K562 (cell line): ENCODE measurements around the gene UBE2C. TPM values are rescaled to one million over a fixed set of nuclear protein-coding genes. Genes with fewer than 3 reads are reported as not detected.

Source experiments
- BDP1 ChIP-seq: IDR thresholded peaks from 3 replicates; pipeline ENCODE4 v1.6.1; 2011; ENCODE audit not compliant: insufficient read length, insufficient read depth
- CXXC5 ChIP-seq: fragments of 250-450 bp; sonication (Bioruptor Pico); IDR thresholded peaks from 2 replicates; pipeline ENCODE4 v1.8.0; 2022; ENCODE audit warnings: inconsistent platforms, mild to moderate bottlenecking, moderate library complexity
- ETS2 ChIP-seq: IDR thresholded peaks from 2 replicates; pipeline ENCODE4 v1.6.1; 2016; ENCODE audit warnings: borderline replicate concordance, missing genetic modification characterization, mild to moderate bottlenecking, moderate library complexity, missing compliant biosample characterization; ENCODE audit not compliant: poor library complexity, severe bottlenecking
- GTF2E2 ChIP-seq: fragments of 200-800 bp; sonication (Bioruptor generic); IDR thresholded peaks from 2 replicates; pipeline ENCODE4 v1.6.1; 2016; ENCODE audit warnings: missing genetic modification characterization, missing compliant biosample characterization
- MTA1 ChIP-seq: fragments of 450-650 bp; IDR thresholded peaks from 2 replicates; pipeline ENCODE4 v1.6.1; 2017; ENCODE audit warnings: borderline replicate concordance
- NBN ChIP-seq: fragments of 450-650 bp; IDR thresholded peaks from 2 replicates; pipeline ENCODE4 v1.6.1; 2016; ENCODE audit warnings: low read depth, mild to moderate bottlenecking
- NCOR1 ChIP-seq: fragments of 450-650 bp; IDR thresholded peaks from 2 replicates; pipeline ENCODE4 v1.6.1; 2016; ENCODE audit warnings: mild to moderate bottlenecking, moderate library complexity
- NUFIP1 ChIP-seq: fragments of 450-650 bp; IDR thresholded peaks from 2 replicates; pipeline ENCODE4 v1.6.1; 2018; ENCODE audit not compliant: partially characterized antibody
- OTX1 ChIP-seq: fragments of 450-650 bp; formaldehyde crosslinking; IDR thresholded peaks from 2 replicates; pipeline ENCODE4 v1.4.0; 2022; ENCODE audit warnings: mild to moderate bottlenecking
- POLR3A ChIP-seq: IDR thresholded peaks from 2 replicates; pipeline ENCODE4 v1.6.1; 2011; ENCODE audit warnings: borderline replicate concordance, mild to moderate bottlenecking, moderate library complexity; ENCODE audit not compliant: insufficient read length, insufficient read depth; ENCODE audit errors: extremely low read depth
- RB1 ChIP-seq: fragments of 450-650 bp; IDR thresholded peaks from 2 replicates; pipeline ENCODE4 v1.6.1; 2017; ENCODE audit warnings: low read depth, mild to moderate bottlenecking
- SAFB2 ChIP-seq: fragments of 200-400 bp; formaldehyde crosslinking; IDR thresholded peaks from 2 replicates; pipeline ENCODE4 v1.6.1; 2018; ENCODE audit warnings: borderline replicate concordance, low read length, low read depth, moderate library complexity; ENCODE audit not compliant: severe bottlenecking
- SMARCA5 ChIP-seq: fragments of 450-650 bp; IDR thresholded peaks from 2 replicates; pipeline ENCODE4 v1.6.1; 2016
- TRIM28 ChIP-seq: fragments of 450-650 bp; IDR thresholded peaks from 2 replicates; pipeline ENCODE4 v1.6.1; 2017
- ZNF146 ChIP-seq: IDR thresholded peaks from one replicate; pipeline ENCODE4 v1.6.1; 2018; ENCODE audit warnings: missing compliant biosample characterization; ENCODE audit not compliant: unreplicated experiment
- ZNF184 ChIP-seq: sonication (generic); formaldehyde crosslinking; IDR thresholded peaks from 2 replicates; pipeline ENCODE4 v1.5.0; 2020; ENCODE audit warnings: missing genetic modification reagents
- ZNF197 ChIP-seq: fragments of 200-800 bp; sonication (Bioruptor generic); IDR thresholded peaks from 2 replicates; pipeline ENCODE4 v1.6.1; 2016; ENCODE audit warnings: low read depth, missing genetic modification characterization, missing compliant biosample characterization
- ZNF212 ChIP-seq: fragments of 450-650 bp; formaldehyde crosslinking; IDR thresholded peaks from 2 replicates; pipeline ENCODE4 v1.4.0; 2020; ENCODE audit warnings: mild to moderate bottlenecking
- ZNF253 ChIP-seq: fragments of 250-450 bp; sonication (Bioruptor Pico); conservative IDR thresholded peaks from 2 replicates; pipeline ENCODE4 v1.6.1; 2021; ENCODE audit warnings: mild to moderate bottlenecking
- ZNF282 ChIP-seq: sonication (generic); formaldehyde crosslinking; IDR thresholded peaks from 2 replicates; pipeline ENCODE4 v1.8.1; 2023; ENCODE audit warnings: missing genetic modification reagents
- ZNF592 ChIP-seq: fragments of 450-650 bp; IDR thresholded peaks from 2 replicates; pipeline ENCODE4 v1.6.1; 2017; ENCODE audit warnings: antibody characterized with exemption, mild to moderate bottlenecking
- ZNF668 ChIP-seq: fragments of 250-450 bp; sonication (Bioruptor Pico); IDR thresholded peaks from 2 replicates; pipeline ENCODE4 v1.8.0; 2022; ENCODE audit warnings: mild to moderate bottlenecking, inconsistent platforms
- ZSCAN29 ChIP-seq: fragments of 450-650 bp; IDR thresholded peaks from 2 replicates; pipeline ENCODE4 v1.6.1; 2017
- polyA plus RNA-seq, 8 experiments: library from polyadenylated mRNA; depleted of rRNA in 4 of 8; stranded (reverse) in 5 of 8; unstranded in 3 of 8; fragments of >200 nt; fragmentation: Nextera tagmentation in 2 of 8; fragmentation: Illumina TruSeq in 1 of 8; extraction: Ambion mirVana in 2 of 8; extraction: Trizol in 1 of 8; gene quantifications; 2 replicates each; pipeline versions ENCODE4 v1.2.1 to v1.2.3, GENCODE V29; 2011 to 2014; ENCODE audit warnings: inconsistent platforms in 1 of 8, missing spikeins in 1 of 8
- total RNA-seq, 7 experiments: library from RNA; depleted of rRNA in 6 of 7; stranded (reverse); fragments of >200 nt in 6 of 7; fragmentation: Illumina TruSeq in 2 of 7; extraction: Trizol in 2 of 7; gene quantifications; 2 replicates each; pipeline versions ENCODE4 v1.2.1 to v1.2.3, GENCODE V29; 2011 to 2021; ENCODE audit warnings: low replicate concordance in 1 of 7
- TF ChIP-seq, protein P1 (sequence below), 2 experiments: fragments of 200-800 bp in 1 of 2; sonication (Bioruptor generic) in 1 of 2; sonication (generic) in 1 of 2; formaldehyde crosslinking in 1 of 2; IDR thresholded peaks in 1 of 2; conservative IDR thresholded peaks in 1 of 2; 2 replicates each; pipeline versions ENCODE4 v1.5.0 to v1.6.1; 2016 to 2020; ENCODE audit warnings: missing compliant biosample characterization in 1 of 2, missing genetic modification characterization in 1 of 2, missing genetic modification reagents in 1 of 2
- TF ChIP-seq, protein P2 (sequence below): sonication (generic); formaldehyde crosslinking; IDR thresholded peaks from 2 replicates; pipeline ENCODE4 v1.8.0; 2022; ENCODE audit warnings: mild to moderate bottlenecking, low read depth, missing genetic modification reagents

The UBE2C gene
- total and polyA plus RNA-seq, 9 of the 15 experiments (the other 6 are each of a cell fraction or from before 2014, with no cell fraction given): 0.51 to 1.6 (median 0.69) TPM

DNA sequence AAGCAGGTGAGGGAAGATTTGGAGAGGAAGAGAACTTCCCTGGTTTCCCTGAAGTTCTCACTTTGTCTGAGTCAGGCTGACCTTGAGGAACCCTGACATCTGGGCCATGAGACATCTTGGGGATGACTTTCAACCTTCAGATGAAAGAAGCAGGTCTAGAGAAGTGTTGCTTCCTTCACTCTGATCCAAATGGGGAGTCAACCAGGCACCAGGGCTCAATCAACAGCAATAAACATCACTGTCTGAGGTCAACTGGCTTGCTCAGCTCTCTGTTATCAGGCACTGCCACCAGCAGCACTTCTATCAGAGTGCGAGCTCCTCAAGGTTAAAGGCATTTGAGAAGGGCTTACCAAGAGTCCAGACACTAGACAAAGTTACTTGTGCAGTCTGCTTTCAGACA is 38.5 kb downstream of the UBE2C start (continued):
- peak; percentile 29; the same call in 1 of the 2 replicates for TF ChIP-seq ZNF592
- no peak for TF ChIP-seq ZNF212
- no peak for TF ChIP-seq ZNF184 (CRISPR knock-in tag)
- TF ChIP-seq, protein P1, sequence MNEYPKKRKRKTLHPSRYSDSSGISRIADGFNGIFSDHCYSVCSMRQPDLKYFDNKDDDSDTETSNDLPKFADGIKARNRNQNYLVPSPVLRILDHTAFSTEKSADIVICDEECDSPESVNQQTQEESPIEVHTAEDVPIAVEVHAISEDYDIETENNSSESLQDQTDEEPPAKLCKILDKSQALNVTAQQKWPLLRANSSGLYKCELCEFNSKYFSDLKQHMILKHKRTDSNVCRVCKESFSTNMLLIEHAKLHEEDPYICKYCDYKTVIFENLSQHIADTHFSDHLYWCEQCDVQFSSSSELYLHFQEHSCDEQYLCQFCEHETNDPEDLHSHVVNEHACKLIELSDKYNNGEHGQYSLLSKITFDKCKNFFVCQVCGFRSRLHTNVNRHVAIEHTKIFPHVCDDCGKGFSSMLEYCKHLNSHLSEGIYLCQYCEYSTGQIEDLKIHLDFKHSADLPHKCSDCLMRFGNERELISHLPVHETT (CRISPR knock-in tag; conservative IDR thresholded peaks at IDR 0.05 in 1 of 2, IDR thresholded peaks at IDR 0.05 in 1 of 2): no peak
- TF ChIP-seq CXXC5: no peak
- TF ChIP-seq NUFIP1: no peak
- TF ChIP-seq MTA1: no peak
- no peak for TF ChIP-seq BDP1
- no peak for TF ChIP-seq ZNF668 (CRISPR knock-in tag)
- TF ChIP-seq ZNF197 (CRISPR knock-in tag): no peak
- TF ChIP-seq RB1: no peak
- no peak for TF ChIP-seq SMARCA5
- no peak for TF ChIP-seq GTF2E2
- no peak for TF ChIP-seq ETS2 (tag)
- no peak for TF ChIP-seq ZNF146 (CRISPR knock-in tag)
- 0 out of 2 replicates have a peak, but pooled peaks have one; percentile 22 for TF ChIP-seq NBN
- TF ChIP-seq ZSCAN29: no peak
- TF ChIP-seq SAFB2: no peak
- TF ChIP-seq OTX1 (CRISPR knock-in tag): no peak
- TF ChIP-seq, protein P2, sequence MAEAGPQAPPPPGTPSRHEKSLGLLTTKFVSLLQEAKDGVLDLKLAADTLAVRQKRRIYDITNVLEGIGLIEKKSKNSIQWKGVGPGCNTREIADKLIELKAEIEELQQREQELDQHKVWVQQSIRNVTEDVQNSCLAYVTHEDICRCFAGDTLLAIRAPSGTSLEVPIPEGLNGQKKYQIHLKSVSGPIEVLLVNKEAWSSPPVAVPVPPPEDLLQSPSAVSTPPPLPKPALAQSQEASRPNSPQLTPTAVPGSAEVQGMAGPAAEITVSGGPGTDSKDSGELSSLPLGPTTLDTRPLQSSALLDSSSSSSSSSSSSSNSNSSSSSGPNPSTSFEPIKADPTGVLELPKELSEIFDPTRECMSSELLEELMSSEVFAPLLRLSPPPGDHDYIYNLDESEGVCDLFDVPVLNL (CRISPR knock-in tag): no peak
- TF ChIP-seq ZNF282 (CRISPR knock-in tag): no peak
- peak; percentile 32; the same call in 1 of the 2 replicates for TF ChIP-seq TRIM28
- peak; percentile 86 for TF ChIP-seq NCOR1
- TF ChIP-seq ZNF253: no peak
- no peak for TF ChIP-seq POLR3A
